ENCODE data around the gene HOXD3. TPM values are rescaled to one million over a fixed set of nuclear protein-coding genes. Genes with fewer than 3 reads are reported as not detected.

The HOXD3 gene
- total RNA-seq, 4 donors from 2014 or later, result 0.86 to 2.1 (median 1.4) TPM

- 88% methylated on average over 2 of the region's 2 CpGs for WGBS
- intact Hi-C loops (cut with DNase I), result loop anchor here (5.0 kb wide), 1 partner anchor 315 kb away; no protein-coding TSS in a partner anchor
- DNase-seq (ENCODE audit: extremely low spot score), result no peak
- Histone ChIP-seq H3K36me3 (no peaks in the 10 kb centered on the region), H3K27me3 (peaks cover 8 to 91% (median 44%) of the 10 kb centered on the region in 4 donors), H3K4me3 (no peak overlapping the region), H3K4me1 (peaks cover 17 to 29% (median 19%) of the 10 kb centered on the region in 4 donors), H3K9me3 (no peaks in the 10 kb centered on the region), H3K27ac (replicated peaks in 1 of 4) (no peak overlapping the region)
- TF ChIP-seq CTCF (IDR thresholded peaks at IDR 0.05) (no peak), EP300 (IDR thresholded peaks at IDR 0.05) (no peak), POLR2AphosphoS5 (IDR thresholded peaks at IDR 0.05) (no peak)
Observed at GRCh38 chr2:176142281-176142680, 14.8 kb upstream of the HOXD3 start.

GRCh38 chr2:176145085-176145969 is 11.8 kb upstream of the HOXD3 start:
- intact Hi-C loops (cut with DNase I), result no loop called here
- no peak overlapping the region for H3K27ac ChIP-seq (replicated peaks in 1 of 4)
- H3K27me3 ChIP-seq, result peaks cover 0 to 91% (median 50%) of the 10 kb centered on the region in 4 donors
- H3K4me3 ChIP-seq, result no peak overlapping the region
- 49% methylated on average over 4 of the region's 4 CpGs for WGBS
- H3K4me1 ChIP-seq, result peaks cover 6 to 15% (median 8%) of the 10 kb centered on the region in 4 donors
- H3K9me3 ChIP-seq, result no peaks in the 10 kb centered on the region
- no peak for DNase-seq (ENCODE audit: extremely low spot score)
- TF ChIP-seq POLR2AphosphoS5 (IDR thresholded peaks at IDR 0.05) (no peak), EP300 (IDR thresholded peaks at IDR 0.05) (no peak), CTCF (IDR thresholded peaks at IDR 0.05) (no peak), POLR2A (IDR thresholded peaks at IDR 0.05; ENCODE audit: low read depth) (no peak)
- H3K36me3 ChIP-seq, result no peaks in the 10 kb centered on the region

GRCh38 chr2:176146101-176146500 is 11.0 kb upstream of the HOXD3 start:
- Histone ChIP-seq H3K27ac (replicated peaks in 1 of 4) (no peak overlapping the region), H3K9me3 (no peaks in the 10 kb centered on the region), H3K36me3 (no peaks in the 10 kb centered on the region), H3K4me1 (peaks cover 0 to 10% (median under 1%) of the 10 kb centered on the region in 4 donors), H3K4me3 (no peak overlapping the region), H3K27me3 (peaks cover 0 to 91% (median 51%) of the 10 kb centered on the region in 4 donors)
- WGBS, result 47% methylated on average over 6 of the region's 6 CpGs
- no peak for DNase-seq (ENCODE audit: extremely low spot score)
- intact Hi-C loops (cut with DNase I), result no loop called here
- TF ChIP-seq POLR2A (IDR thresholded peaks at IDR 0.05; ENCODE audit: low read depth) (no peak), POLR2AphosphoS5 (IDR thresholded peaks at IDR 0.05) (no peak), EP300 (IDR thresholded peaks at IDR 0.05) (no peak), CTCF (IDR thresholded peaks at IDR 0.05) (no peak)

GRCh38 chr2:176146645-176147044 is 10.5 kb upstream of the HOXD3 start:
- H3K9me3 ChIP-seq, result no peaks in the 10 kb centered on the region
- H3K4me1 ChIP-seq, result peaks cover under 1 to 16% (median 5%) of the 10 kb centered on the region in 4 donors
- intact Hi-C loops (cut with DNase I), result no loop called here
- H3K27me3 ChIP-seq, result peaks cover 0 to 93% (median 55%) of the 10 kb centered on the region in 4 donors
- H3K4me3 ChIP-seq, result no peak overlapping the region
- no peaks in the 10 kb centered on the region for H3K36me3 ChIP-seq
- H3K27ac ChIP-seq (replicated peaks in 1 of 4), result no peak overlapping the region
- no peak for DNase-seq (ENCODE audit: extremely low spot score)
- TF ChIP-seq POLR2AphosphoS5 (IDR thresholded peaks at IDR 0.05) (no peak), EP300 (IDR thresholded peaks at IDR 0.05) (no peak), CTCF (IDR thresholded peaks at IDR 0.05) (no peak), POLR2A (IDR thresholded peaks at IDR 0.05; ENCODE audit: low read depth) (no peak)
